HEK293 (cell line): ENCODE results near the gene NOSIP.
A peak's percentile ranks its signal among the peaks of the same experiment; 100 is the strongest.

Source experiments
- BCL11A ChIP-seq: fragments of 450-650 bp; formaldehyde crosslinking; IDR thresholded peaks from 2 replicates; pipeline ENCODE4 v1.5.1; 2016; ENCODE audit warnings: low read depth, missing biosample characterization, missing genetic modification characterization
- GLIS1 ChIP-seq: fragments of 450-650 bp; formaldehyde crosslinking; IDR thresholded peaks from 2 replicates; pipeline ENCODE4 v1.5.1; 2016; ENCODE audit warnings: missing biosample characterization, missing genetic modification characterization
- HOXA7 ChIP-seq: sonication (generic); formaldehyde crosslinking; IDR thresholded peaks from 2 replicates; pipeline ENCODE4 v1.8.1; 2022; ENCODE audit warnings: missing genetic modification reagents, borderline replicate concordance
- IKZF3 ChIP-seq: fragments of 450-650 bp; IDR thresholded peaks from 2 replicates; pipeline ENCODE4 v1.5.0; 2018; ENCODE audit warnings: missing biosample characterization, mild to moderate bottlenecking, missing genetic modification characterization, moderate library complexity
- KLF10 ChIP-seq: fragments of 450-650 bp; IDR thresholded peaks from 2 replicates; pipeline ENCODE4 v1.5.1; 2018; ENCODE audit warnings: missing biosample characterization, mild to moderate bottlenecking, missing genetic modification characterization
- MZF1 ChIP-seq: fragments of 450-650 bp; formaldehyde crosslinking; IDR thresholded peaks from 2 replicates; pipeline ENCODE4 v1.5.1; 2017; ENCODE audit warnings: missing biosample characterization, missing genetic modification characterization, borderline replicate concordance
- ZBTB17 ChIP-seq: fragments of 450-650 bp; formaldehyde crosslinking; IDR thresholded peaks from 2 replicates; pipeline ENCODE4 v1.5.1; 2016; ENCODE audit warnings: missing biosample characterization, missing genetic modification characterization
- ZBTB49 ChIP-seq: fragments of 450-650 bp; formaldehyde crosslinking; IDR thresholded peaks from 2 replicates; pipeline ENCODE4 v1.5.1; 2016; ENCODE audit warnings: missing biosample characterization, missing genetic modification characterization, low read depth
- ZBTB8A ChIP-seq: fragments of 450-650 bp; formaldehyde crosslinking; IDR thresholded peaks from 2 replicates; pipeline ENCODE4 v1.5.1; 2016; ENCODE audit warnings: missing biosample characterization, missing genetic modification characterization
- ZEB2 ChIP-seq: fragments of 450-650 bp; formaldehyde crosslinking; IDR thresholded peaks from 2 replicates; pipeline ENCODE4 v1.5.1; 2016; ENCODE audit warnings: missing biosample characterization, missing genetic modification characterization
- ZNF132 ChIP-seq: fragments of 450-650 bp; formaldehyde crosslinking; IDR thresholded peaks from 2 replicates; pipeline ENCODE4 v1.5.1; 2017; ENCODE audit warnings: missing biosample characterization, missing genetic modification characterization, borderline replicate concordance
- ZNF16 ChIP-seq: fragments of 450-650 bp; formaldehyde crosslinking; IDR thresholded peaks from 2 replicates; pipeline ENCODE4 v1.5.1; 2016; ENCODE audit warnings: low read depth, missing biosample characterization, missing genetic modification characterization
- ZNF394 ChIP-seq: fragments of 450-650 bp; formaldehyde crosslinking; IDR thresholded peaks from 2 replicates; pipeline ENCODE4 v1.5.1; 2016; ENCODE audit warnings: missing biosample characterization, missing genetic modification characterization, mild to moderate bottlenecking, moderate library complexity, borderline replicate concordance
- ZNF398 ChIP-seq: fragments of 450-650 bp; formaldehyde crosslinking; IDR thresholded peaks from 2 replicates; pipeline ENCODE4 v1.5.1; 2017; ENCODE audit warnings: missing biosample characterization, missing genetic modification characterization
- ZNF514 ChIP-seq: fragments of 450-650 bp; formaldehyde crosslinking; IDR thresholded peaks from 2 replicates; pipeline ENCODE4 v1.5.1; 2016; ENCODE audit warnings: missing biosample characterization, missing genetic modification characterization
- ZNF664 ChIP-seq: fragments of 450-650 bp; formaldehyde crosslinking; IDR thresholded peaks from 2 replicates; pipeline ENCODE4 v1.5.1; 2016; ENCODE audit warnings: missing biosample characterization, missing genetic modification characterization
- ZNF785 ChIP-seq: fragments of 450-650 bp; formaldehyde crosslinking; IDR thresholded peaks from 2 replicates; pipeline ENCODE4 v1.5.1; 2016; ENCODE audit warnings: missing biosample characterization, missing genetic modification characterization
- ZNF843 ChIP-seq: fragments of 450-650 bp; formaldehyde crosslinking; IDR thresholded peaks from 2 replicates; pipeline ENCODE4 v1.5.1; 2016; ENCODE audit warnings: missing biosample characterization, missing genetic modification characterization
- ZSCAN4 ChIP-seq: fragments of 450-650 bp; formaldehyde crosslinking; IDR thresholded peaks from 2 replicates; pipeline ENCODE4 v1.5.1; 2017; ENCODE audit warnings: missing biosample characterization, missing genetic modification characterization
- ZXDB ChIP-seq: fragments of 450-650 bp; formaldehyde crosslinking; IDR thresholded peaks from 2 replicates; pipeline ENCODE4 v1.5.1; 2016; ENCODE audit warnings: missing biosample characterization, missing genetic modification characterization
- TF ChIP-seq, protein P1 (sequence below): fragments of 450-650 bp; formaldehyde crosslinking; IDR thresholded peaks from 2 replicates; pipeline ENCODE4 v1.5.1; 2016; ENCODE audit warnings: missing biosample characterization, missing genetic modification characterization
- TF ChIP-seq, protein P2 (sequence below): fragments of 450-650 bp; formaldehyde crosslinking; IDR thresholded peaks from 2 replicates; pipeline ENCODE4 v1.5.1; 2016; ENCODE audit warnings: missing biosample characterization, missing genetic modification characterization

Gene NOSIP

DNA sequence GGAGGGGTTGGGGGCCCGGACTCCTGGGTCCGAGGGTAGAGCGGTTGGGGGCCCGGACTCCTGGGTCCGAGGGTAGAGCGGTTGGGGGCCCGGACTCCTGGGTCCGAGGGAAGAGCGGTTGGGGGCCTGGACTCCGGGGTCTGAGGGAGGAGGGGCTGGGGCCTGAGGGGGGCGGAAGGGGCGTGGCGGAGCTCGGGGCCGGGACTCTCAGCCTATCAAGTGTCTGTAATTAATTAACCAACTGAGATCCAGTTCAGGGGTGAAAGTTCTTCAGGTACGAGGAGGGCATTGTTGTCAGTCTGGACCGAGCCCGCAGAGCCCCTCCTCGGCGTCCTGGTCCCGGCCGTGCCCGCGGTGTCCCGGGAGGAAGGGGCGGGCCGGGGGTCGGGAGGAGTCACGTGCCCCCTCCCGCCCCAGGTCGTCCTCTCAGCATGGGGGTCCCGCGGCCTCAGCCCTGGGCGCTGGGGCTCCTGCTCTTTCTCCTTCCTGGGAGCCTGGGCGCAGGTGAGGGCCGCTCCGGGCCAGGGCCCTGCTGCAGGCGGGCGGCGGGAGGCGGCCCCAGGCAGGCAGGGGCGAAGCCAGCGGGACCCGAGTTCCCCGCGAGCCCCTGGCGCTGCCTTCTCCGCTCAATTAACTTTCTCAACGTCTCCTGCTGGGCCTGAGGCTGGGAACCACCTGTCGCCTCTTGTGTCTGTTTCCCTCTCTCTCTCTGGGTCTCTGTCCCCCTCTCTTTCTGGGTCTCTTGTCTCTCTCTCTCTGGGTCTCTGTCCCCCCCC lies 67.2 kb downstream of the NOSIP start (continued):
- TF ChIP-seq, protein P1, sequence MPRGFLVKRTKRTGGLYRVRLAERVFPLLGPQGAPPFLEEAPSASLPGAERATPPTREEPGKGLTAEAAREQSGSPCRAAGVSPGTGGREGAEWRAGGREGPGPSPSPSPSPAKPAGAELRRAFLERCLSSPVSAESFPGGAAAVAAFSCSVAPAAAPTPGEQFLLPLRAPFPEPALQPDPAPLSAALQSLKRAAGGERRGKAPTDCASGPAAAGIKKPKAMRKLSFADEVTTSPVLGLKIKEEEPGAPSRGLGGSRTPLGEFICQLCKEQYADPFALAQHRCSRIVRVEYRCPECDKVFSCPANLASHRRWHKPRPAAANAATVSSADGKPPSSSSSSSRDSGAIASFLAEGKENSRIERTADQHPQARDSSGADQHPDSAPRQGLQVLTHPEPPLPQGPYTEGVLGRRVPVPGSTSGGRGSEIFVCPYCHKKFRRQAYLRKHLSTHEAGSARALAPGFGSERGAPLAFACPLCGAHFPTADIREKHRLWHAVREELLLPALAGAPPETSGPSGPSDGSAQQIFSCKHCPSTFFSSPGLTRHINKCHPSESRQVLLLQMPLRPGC (tag by site-specific recombination): no peak
- TF ChIP-seq ZNF394 (0 out of 2 replicates have a peak, but pooled peaks have one; percentile 13), HOXA7 (no peak), KLF10 (tag by site-specific recombination) (peak; percentile 43; the same call in 1 of the 2 replicates), ZEB2 (peak; percentile 66; the same call in 1 of the 2 replicates), ZNF398 (tag by site-specific recombination) (peak; percentile 94), ZNF664 (tag by site-specific recombination) (no peak), ZXDB (peak; percentile 78), BCL11A (0 out of 2 replicates have a peak, but pooled peaks have one; percentile 28), ZNF843 (0 out of 2 replicates have a peak, but pooled peaks have one; percentile 13), ZBTB8A (tag by site-specific recombination) (peak; percentile 59), MZF1 (tag by site-specific recombination) (no peak), ZSCAN4 (tag by site-specific recombination) (no peak), ZNF132 (tag by site-specific recombination) (no peak), ZNF514 (tag by site-specific recombination) (no peak), ZNF785 (peak; percentile 24; the same call in 1 of the 2 replicates), ZBTB49 (tag by site-specific recombination) (no peak), ZNF16 (tag by site-specific recombination) (no peak), GLIS1 (tag by site-specific recombination) (peak; percentile 55), IKZF3 (peak; percentile 56), ZBTB17 (tag by site-specific recombination) (peak; percentile 10; the same call in 1 of the 2 replicates)
- TF ChIP-seq, protein P2, sequence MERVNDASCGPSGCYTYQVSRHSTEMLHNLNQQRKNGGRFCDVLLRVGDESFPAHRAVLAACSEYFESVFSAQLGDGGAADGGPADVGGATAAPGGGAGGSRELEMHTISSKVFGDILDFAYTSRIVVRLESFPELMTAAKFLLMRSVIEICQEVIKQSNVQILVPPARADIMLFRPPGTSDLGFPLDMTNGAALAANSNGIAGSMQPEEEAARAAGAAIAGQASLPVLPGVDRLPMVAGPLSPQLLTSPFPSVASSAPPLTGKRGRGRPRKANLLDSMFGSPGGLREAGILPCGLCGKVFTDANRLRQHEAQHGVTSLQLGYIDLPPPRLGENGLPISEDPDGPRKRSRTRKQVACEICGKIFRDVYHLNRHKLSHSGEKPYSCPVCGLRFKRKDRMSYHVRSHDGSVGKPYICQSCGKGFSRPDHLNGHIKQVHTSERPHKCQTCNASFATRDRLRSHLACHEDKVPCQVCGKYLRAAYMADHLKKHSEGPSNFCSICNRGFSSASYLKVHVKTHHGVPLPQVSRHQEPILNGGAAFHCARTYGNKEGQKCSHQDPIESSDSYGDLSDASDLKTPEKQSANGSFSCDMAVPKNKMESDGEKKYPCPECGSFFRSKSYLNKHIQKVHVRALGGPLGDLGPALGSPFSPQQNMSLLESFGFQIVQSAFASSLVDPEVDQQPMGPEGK (tag by site-specific recombination): peak; percentile 38; the same call in 1 of the 2 replicates
- TF ChIP-seq, all 188 proteins: peak for 37
